Left lobe of liver (tissue), 2 donors: ENCODE data around the gene PECR. TPM values are rescaled to one million over a fixed set of nuclear protein-coding genes. Genes with fewer than 3 reads are reported as not detected.
A peak's percentile ranks its signal among the peaks of the same experiment; 100 is the strongest.

Source experiments
- ATAC-seq: fragments of 200-7000 bp; cut with Tn5 transposase; one replicate; pipeline ENCODE4 v1.9.1; 2020; ENCODE audit warnings: mild to moderate bottlenecking, moderate library complexity
- DNase-seq: peaks from one replicate; pipeline ENCODE4 v3.0.0-alpha.2; 2020; ENCODE audit warnings: low spot score
- total RNA-seq: library from RNA; stranded (reverse); gene quantifications from one replicate; pipeline ENCODE4 v1.2.1, GENCODE V29; 2021
- donor health status: DM: no; HTN: no; CAD: no; lungs with moderate emphysema.
- donor health status: DM: no; HTN: yes; CAD: no.

Gene PECR
- 95.5 TPM for total RNA-seq

DNA sequence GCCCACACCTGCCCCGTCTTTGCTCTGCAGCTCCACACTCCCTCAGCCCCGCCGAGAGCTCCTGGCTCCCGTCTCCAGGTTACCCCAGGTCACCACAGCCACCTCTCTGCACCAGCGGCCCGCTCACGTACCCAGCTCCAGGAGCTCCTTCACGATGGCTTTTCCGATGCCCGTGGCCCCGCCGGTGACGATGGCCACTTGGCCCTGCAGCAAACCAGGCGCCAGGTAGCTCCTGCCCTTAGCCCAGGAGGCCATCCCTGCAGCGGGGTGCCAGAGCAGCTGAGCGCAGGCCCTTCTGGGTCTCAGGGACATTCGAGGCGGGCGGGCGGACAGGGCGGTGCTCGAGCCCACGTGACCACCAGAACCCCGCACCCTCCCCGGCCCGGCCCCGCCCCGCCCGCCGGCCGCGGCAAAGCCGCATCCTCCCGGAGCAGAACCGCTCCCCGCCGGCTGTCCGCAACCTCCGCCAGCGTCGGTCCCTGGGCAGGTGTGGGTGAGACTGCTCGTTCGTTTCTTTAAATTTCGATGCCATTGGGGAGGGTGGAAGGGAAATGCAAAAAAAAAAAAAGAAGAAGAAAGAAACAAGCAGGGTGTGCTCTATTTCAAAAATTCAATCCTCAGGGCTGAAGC, at the start of gene PECR, which contains the start of gene TMEM169:
TSS of gene PECR (minus strand) at position 323 of the 630 bp plus-strand sequence. CDS start at position 255, 68 bp downstream.
TSS of gene TMEM169 (plus strand) at position 433 of the 630 bp plus-strand sequence. CDS start 14,045 bp downstream, outside the sequence.
- ATAC-seq (peak; percentile 90), DNase-seq (peak; percentile 95)

DNA sequence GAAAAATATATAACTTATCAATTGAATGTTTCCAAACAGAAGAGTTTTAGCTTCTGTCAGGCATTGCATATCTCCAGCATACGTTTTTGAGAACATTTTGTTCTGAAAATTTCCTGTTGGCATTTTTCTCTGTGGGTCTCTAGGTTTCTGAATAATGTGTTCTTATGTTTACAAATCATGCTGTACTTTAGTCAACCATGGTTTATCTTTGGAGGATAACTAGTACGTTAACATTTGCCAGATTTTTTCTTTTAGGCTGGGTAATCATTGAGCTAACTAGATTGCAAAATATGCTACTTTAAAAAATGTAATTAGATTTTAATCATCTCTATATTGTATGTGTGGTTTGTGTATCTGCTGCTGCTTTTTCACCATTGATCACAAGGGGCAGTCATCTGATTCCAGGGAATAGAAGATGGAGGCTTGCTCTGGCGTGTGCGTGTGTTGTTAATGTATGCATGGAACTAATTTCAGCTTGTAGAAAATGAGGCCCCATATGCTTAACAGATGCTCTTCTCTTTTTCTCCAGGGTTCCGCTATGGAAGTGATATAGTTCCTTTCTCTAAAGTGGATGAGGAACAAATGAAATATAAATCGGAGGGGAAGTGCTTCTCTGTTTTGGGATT, 48.9 kb upstream of the PECR start:
- ATAC-seq (peak; percentile 50), DNase-seq (no peak)

DNA sequence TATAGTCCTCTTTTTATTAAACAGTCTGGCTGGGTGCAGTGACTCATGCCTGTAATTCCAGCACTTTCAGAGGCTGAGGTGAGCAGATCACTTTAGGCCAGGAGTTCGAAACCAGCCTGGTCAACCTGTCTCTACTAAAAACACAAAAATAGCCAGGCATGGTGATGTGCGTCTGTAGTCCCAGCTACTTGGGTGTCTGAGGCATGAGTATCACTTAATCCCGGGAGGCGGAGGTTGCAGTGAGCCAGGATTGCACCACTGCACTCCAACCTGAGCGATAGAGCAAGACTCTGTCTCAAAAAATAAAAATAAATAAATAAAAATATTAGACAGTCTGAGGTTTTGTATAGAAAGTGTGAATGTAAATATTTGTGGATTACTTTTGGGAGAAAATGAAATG, 45.3 kb upstream of the PECR start:
- no peak for ATAC-seq
- no peak for DNase-seq

DNA sequence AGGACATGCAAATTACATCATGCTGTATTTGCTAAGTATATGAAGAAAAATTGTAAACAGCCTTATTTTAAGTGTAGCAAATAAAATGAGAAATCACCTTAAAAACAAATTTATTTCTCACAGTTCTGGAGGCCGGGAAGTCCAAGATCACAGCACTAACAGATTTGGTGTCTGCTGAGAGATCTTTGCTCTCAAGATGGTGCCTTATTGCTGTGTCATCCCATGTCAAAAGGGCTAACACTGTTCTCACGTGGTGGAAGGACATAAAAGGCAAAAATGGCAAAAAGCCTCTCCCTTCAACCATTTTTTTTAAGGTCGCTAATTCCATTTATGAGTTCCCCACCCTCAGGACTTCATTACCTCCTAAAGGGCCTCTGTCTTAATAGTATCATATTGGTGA, 39.6 kb upstream of the PECR start:
- ATAC-seq, result no peak
- no peak for DNase-seq

DNA sequence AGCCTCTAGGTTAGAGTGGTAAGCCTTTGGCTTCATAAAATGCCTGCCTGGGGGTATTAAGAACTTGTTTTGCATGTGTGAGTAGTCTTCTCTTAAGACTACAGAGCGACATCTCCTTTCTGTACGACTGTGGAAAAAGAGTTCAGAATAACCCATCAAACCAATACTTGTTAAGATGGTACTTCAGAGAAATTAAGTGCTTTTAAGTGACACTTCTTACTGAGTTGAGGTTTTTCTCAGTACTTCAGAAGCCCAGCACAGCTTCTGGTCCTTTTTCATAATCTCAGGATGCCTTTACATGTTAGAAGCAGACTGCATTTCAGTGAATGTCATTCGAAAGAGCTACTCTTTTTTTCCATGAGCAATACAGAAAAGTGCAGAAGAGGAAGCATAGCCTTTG, 38.4 kb upstream of the PECR start:
- ATAC-seq (no peak), DNase-seq (no peak)

DNA sequence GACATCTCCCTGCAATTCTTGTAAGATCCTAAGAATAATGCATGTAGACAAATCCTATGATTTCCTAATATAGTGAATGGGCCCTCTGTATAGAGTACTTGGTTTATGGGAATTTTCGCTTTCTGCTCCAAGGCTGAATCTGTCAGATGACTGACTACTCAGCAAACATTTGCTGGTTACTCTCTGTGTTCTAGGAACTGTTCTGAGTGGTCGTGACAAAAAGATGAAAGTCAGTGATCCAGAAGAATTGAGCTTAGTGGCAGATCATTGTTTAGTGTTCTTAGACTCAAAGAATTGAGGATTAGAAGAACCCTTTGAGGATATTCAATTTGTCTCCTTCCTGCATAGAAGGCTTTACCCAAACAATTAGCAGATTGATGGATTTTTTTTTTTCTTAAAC, 37.5 kb upstream of the PECR start:
- ATAC-seq, result no peak
- no peak for DNase-seq

DNA sequence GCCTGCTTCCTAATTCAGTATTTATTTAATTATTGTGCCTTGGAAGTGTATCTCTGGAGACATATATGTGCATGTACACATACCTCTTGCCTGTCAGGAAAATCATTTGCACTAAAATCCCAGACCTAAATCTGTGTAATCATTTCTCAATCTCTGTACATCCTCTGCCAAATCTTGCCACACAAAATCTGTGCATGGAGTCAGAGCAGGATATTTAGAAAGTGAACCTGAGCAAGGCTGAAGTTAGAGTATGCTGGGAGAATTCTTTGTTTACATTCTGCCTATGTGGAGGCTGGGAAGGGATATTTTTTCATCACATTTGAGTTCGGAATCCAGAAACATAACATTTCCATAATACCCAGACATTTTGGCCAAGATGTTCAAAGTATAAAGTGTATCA, 36.9 kb upstream of the PECR start:
- ATAC-seq (peak; percentile 49), DNase-seq (no peak)

DNA sequence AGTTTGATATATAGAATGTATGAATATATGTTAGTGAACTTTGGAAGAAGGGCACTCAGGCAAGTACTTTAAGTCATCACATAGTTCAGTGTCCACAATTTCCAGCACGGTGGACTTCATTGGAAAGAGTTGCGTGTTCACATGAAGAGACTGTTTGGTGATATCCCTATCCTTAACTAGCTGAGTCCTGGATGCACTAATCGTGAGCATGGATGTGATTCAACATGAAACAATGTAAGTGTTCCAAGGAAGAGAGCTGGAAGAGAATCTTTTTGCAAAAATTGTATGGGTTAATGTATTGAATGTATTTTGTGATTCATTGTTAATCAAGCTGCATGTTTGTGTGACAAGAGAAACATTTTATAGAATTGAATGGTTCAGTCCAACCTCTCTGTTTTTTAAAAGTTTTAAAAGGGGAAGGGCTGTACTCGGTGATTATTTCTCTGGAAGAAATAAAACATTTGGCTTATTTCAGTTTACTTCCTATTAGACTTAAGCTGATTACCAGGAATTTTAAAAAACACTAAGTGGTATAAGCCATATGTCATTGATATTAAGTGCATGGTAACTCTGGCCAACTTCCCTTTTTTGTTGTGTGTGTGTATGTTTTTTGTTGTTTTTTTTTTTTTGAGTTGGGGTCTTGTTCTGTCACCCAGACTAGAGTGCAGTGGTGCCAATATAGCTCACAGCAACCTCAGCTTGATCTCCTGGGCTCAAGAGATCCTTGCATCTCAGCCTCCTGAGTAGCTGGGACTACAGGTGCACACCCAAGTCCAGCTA, 36.1 kb upstream of the PECR start:
- no peak for DNase-seq

DNA sequence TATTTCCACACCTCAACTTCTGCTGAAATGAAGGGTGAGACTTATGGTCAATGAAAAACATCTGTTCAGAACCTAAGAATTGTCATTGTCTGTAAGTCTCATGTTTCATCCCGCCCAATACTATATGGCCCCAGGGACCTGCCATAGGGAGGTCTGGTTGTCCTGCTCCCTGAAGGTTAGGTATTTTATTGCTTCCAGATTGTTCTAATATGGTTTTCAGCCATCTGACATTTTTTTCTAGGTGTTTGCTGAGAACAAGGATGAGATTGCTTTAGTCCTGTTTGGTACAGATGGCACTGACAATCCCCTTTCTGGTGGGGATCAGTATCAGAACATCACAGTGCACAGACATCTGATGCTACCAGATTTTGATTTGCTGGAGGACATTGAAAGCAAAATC, 34.8 kb upstream of the PECR start:
- no peak for DNase-seq
- no peak for ATAC-seq

More for the DNA sequence above, 36.1 kb upstream of the PECR start:
- no peak for ATAC-seq

DNA sequence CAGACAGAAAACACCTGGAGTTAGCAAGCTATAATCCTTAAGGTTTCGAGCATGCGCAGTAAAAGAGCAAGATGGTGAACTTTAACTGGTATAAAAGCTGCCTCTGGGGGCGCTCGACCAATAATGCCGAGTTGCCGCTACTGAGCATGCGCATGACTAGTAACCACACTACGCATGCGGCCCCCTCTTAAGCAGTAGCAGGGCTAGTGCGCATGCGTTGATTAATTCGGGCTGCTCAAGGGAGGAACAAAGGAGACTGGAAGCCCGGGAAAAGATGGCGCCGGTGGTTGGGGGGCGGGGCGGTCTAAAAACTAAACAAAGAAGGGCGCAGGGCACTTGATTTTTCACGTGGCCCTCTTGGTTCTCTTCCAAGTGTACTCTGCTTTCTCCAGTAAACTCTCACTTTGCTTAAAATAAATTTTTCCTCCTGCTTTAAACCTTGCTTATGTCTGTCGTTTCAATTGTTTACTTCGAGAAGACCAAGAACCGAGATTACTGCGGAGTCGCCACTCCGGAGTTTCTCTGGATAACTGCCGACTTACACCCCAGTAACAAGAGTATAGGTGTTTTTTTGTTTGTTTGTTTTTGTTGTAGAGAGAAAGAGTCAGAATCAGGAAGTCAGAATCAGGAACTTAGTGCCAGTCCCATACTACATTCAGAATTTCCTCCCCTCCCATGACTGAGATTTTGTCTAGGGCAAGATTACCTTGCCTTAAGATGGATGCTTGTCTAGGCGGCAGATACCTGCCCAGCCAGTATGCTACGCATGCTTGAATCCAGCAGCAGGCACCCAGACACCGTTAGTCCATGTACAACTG, 33.3 kb upstream of the PECR start:
- DNase-seq, result peak; percentile 99
- ATAC-seq, result peak; percentile 88

DNA sequence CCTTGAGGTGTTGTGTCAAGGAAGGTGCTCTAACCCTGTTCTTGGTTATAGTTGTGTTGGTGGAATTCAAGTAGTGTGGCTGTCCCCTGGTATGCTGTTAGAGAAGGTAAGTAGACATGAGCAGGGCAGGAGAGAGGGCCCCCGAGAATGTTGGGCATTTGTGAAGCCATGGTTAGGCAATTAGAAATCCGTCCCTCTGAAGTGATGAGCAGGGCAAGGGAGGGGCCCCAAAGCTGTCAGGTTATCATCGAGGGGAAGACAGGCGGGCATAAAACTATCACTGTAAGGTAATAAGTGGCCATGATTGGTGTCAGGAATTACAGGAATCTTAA, 32.7 kb upstream of the PECR start:
- peak; percentile 8 for ATAC-seq

DNA sequence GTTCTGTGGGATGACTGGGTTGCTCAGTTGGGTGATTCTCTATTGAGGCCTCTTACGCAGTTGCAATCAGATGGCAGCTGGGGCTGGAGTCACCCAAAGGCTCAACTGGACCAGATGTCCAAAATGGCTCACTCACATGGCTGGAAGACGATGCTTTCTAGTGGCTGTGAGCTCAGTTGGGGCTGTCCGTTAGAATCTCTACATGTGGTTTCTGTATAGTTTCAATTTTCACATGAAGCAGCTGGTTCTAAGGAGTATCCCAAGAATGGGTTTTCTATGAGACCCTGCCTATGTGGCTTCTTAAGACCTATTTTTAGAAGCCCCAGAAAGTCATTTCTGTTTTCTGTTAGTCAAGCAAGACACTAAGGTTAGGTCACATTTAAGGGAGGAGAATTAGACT, 32.0 kb upstream of the PECR start:
- ATAC-seq (no peak), DNase-seq (no peak)

More for the DNA sequence above, 32.7 kb upstream of the PECR start:
- DNase-seq, result no peak

DNA sequence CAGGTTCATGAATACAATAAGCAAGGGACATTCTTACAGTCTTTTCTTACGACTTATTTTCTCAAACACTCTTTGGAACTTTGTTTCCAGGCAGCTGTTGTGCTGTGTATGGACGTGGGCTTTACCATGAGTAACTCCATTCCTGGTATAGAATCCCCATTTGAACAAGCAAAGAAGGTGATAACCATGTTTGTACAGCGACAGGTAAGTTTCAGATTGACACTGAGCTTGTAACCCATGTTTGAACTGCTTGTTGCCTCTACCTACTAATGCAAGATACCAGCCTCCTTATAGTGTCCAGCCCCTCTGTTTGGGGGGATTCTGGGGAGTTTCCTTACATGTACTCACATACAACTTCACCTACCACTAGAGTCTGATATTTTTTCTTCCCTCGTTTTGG, 31.3 kb upstream of the PECR start:
- no peak for DNase-seq
- ATAC-seq, result no peak

DNA sequence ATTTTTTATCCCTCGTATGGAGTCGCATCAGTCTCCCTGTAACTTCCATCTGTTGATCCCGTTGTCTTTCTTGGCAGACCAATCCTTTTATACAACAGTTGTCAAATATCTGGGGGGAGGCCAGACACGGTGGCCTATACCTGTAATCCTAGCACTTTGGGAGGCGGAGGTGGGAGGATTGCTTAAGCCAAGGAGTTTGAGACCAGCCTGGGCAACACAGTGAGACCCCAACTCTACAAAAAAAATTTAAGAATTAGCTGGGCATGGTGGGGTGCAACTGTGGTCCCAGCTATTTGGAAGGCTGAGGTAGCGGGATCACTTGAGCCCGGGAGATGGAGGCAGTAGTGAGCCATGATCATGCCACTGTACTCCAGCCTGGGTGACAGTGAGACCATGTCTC, 29.5 kb upstream of the PECR start:
- ATAC-seq (no peak), DNase-seq (no peak)

DNA sequence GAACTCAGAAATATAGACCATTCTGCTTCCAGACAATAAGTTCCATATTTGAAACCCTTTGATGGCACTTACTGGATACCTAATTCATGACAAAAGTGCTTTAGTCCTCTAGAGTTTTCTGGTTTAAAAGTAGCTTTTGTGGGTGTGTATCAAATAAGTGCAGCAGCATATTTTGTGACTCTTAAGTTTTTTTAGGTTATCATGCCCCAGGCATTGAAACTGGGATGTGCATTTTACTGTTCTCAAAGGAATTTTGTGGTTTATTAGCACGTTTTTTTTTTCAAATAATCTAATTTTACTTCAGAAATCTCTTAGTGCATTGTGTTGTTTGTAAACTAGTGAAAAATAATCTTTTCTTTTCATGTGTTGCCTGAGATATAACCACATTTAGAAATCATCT, 29.0 kb upstream of the PECR start:
- DNase-seq, result no peak

DNA sequence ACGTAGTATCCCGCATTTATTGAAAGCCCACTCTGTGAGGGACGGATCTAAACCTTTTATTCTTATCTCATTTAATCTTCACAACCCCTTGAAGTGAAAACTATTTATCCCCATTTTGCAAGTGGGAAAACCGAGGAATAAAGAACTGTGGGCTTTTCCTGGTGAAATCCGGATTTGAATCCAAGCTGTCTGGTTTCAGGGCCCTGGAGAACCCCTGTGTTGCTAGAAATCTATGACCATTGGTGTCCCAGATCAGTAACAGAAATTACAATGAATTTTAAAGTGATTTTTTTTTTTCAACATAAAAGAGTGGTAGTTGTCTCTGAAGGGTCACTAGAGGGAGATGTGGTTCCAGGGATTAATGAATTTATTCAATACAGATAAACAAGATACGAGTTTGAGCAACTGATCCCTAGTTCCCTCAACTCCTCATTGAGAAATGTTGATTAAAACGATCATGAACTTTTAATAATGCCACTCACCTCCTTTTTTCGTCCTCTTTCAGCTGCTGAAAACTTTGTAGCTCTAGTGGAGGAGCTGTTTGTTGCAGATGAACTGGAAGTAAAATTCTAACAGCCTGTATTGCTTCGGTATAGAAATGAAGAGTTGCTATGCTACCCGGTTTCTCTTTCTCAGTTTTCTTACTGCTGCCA, 28.5 kb upstream of the PECR start:
- DNase-seq (no peak), ATAC-seq (peak; percentile 51)

More for the DNA sequence above, 29.0 kb upstream of the PECR start:
- ATAC-seq, result no peak

DNA sequence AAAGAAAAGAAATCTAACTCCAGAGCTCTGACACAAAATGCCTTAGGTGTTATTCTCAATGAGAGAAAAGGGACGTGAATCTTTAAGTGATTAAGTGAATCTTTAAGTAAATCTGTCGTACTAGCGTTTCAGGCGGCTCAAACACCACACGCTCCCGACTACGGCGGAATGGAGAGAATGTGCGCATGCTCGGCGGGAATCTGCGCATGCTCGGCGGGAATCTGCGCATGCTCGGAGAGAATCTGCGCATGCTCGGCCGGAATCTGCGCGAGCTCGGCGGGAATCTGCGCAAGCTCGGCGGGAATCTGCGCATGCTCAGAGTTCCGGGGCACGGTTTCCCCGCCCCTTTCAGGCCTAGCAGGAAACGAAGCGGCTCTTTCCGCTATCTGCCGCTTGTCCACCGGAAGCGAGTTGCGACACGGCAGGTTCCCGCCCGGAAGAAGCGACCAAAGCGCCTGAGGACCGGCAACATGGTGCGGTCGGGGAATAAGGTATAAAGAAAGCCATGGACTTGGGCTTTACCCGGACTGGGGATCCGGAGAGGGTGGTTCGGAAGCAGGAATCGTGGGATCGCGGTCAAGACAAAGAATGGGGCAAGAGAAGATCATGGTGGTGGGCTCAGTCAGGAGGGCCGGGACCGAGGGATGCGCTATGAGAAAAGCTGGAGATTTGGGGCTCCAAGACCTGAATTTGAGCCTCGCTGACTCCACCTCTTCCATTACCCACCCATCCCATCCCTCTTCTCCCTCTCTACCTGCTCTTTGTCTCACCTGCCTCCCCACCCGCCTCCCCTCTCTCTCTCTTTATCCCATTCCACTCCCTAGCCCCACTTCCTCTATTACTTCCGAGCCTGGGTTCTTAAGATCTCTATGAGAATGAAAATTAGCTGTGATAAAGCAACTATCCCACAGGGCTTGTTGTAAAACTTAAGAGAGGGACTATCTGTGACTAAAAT, 27.6 kb upstream of the PECR start, which contains the start of gene XRCC5:
TSS of gene XRCC5 (plus strand) at position 382 of the 955 bp plus-strand sequence. CDS start at position 471, 89 bp downstream.
- ATAC-seq (peak; percentile 88), DNase-seq (peak; percentile 98)

DNA sequence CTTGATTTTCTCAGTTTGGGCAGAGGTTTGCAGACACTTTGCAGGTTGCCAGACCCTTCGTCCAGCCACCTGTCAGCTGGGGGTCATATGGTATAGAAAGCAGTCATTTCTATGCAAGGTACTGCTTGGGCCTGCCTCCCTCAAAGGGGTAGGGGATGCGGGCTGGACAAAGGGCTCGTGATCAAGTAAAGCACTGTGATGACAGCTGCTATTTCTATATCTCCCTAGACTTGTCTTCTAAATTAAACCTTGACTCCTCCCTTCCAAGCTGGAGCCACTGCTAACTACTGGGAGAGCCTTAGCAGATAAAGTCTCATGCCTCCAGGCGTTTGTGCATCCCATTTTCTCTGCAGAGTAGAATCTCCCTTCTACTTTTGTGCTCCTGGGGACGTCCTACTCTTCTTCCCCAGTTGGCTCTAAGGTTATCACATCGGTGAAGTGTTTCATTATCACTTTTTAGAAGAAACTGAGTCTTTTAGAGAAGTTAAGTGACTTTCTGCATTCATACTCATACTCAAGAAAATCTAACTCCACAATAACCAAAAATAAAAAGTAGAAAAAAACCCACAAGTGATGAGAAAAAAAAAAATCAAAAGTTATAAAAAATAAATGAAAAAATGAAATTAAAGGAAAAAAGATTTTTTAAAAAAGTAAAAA, 26.8 kb upstream of the PECR start:
- DNase-seq (no peak), ATAC-seq (no peak)

DNA sequence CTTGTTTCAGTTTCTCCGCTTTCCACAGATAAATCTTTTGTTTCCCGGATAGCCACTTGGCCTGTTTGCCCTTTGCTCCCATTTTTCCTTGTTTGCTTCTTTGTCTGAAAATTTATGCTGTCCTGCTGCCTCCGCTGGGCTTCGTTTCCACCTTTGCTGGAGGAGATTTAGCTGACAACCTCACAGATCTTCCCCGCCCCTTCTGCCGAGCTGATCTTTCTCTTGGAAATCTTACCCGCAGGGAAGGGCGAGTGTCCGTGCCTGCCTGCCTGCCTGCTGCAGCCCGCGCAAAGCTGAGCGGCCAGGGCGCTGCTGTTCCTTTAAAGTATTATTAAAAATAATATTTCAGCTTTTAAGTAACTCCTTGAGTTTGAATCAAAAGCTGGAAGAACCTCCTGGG, 26.2 kb upstream of the PECR start:
- peak; percentile 27 for ATAC-seq
- DNase-seq, result no peak
